Pons (tissue), 1 donor: Measurements from ENCODE around the gene RBM38.

Source experiments
- DNase-seq: peaks from one replicate; pipeline ENCODE4 v3.0.0-alpha.2; 2016; ENCODE audit warnings: low spot score

The RBM38 gene

DNA sequence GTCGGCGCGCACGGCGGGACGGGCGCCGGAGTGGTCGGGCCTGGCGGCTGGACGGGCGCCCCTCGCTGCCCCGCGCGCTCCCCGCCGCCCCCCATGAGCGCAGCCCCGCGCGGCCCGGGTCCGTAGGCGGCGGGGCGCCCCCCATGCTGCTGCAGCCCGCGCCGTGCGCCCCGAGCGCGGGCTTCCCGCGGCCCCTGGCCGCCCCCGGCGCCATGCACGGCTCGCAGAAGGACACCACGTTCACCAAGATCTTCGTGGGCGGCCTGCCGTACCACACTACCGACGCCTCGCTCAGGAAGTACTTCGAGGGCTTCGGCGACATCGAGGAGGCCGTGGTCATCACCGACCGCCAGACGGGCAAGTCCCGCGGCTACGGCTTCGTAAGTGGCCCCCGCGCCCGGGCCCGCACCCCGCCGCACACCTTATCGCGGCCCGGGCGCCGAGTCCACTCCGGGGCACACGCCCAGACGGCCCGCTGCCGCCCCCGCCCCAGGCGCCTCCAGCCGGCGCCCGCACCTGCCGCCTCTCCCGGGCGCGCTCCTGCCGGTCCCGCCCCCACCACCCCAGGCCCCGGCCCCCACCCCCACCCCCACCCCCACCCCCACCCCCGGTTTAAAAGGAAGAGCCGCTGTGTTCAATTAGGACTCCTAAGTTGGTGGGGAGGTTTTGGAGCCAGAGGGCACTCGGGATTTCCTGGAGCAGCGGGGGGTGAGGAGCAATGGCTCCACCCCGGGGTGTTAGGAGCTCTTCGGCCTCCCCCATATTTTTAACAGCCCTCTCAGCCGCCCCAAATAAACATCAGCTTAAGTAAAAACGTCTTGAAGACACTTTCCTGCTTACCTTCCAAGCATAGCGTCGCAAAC lies 474 bp downstream of the RBM38 start:
- DNase-seq: no peak

- DNase-seq: no peak
Measured at GRCh38 chr20:57392512-57393271, 1.5 kb downstream of the RBM38 start.

- no peak for DNase-seq
Measured at GRCh38 chr20:57393321-57394120, 2.3 kb downstream of the RBM38 start.

GRCh38 chr20:57394121-57395082 lies 3.2 kb downstream of the RBM38 start:
- DNase-seq: no peak

DNA sequence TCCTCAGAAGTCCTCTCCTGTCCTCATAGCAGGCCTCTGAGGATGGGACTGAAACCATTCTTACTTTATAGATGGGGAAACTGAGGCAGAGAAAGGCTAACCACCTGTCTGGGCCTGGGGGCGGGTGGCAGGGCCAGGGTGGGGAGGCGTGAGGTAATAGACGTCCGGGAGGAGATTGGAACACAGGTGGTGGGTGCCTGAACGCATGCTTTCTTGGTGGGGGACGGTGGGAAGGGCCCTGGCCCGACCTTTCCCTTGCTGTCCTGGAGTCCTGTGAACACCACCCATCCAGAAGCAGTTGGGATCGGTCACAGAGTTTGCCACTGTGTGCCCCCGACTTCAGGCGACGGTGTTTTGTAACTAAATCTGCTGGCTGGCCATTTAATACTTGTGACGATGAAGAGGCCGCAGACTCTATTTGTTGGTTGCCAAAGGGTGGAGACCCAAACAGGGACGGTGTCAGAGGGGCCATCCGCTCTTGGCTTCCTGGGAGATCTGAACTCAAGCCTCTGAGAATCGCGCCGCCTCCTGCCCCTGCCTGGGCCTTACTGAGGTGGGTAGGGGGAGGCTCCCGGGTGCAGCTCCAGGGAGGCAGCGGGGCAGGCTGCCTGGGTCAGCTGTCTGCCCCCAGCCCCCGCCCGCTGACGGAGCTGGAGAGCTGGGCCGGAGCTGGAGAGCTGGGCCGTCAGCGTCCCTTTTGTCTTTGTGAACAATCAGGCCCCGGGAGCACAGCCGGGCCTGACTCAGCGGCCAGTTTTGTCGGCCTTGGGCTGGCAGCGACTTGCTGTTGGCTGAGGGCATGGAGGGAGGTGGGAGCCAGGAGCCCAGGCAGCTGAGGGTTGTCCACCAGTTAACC lies 4.1 kb downstream of the RBM38 start:
- DNase-seq: peak; percentile 97

DNA sequence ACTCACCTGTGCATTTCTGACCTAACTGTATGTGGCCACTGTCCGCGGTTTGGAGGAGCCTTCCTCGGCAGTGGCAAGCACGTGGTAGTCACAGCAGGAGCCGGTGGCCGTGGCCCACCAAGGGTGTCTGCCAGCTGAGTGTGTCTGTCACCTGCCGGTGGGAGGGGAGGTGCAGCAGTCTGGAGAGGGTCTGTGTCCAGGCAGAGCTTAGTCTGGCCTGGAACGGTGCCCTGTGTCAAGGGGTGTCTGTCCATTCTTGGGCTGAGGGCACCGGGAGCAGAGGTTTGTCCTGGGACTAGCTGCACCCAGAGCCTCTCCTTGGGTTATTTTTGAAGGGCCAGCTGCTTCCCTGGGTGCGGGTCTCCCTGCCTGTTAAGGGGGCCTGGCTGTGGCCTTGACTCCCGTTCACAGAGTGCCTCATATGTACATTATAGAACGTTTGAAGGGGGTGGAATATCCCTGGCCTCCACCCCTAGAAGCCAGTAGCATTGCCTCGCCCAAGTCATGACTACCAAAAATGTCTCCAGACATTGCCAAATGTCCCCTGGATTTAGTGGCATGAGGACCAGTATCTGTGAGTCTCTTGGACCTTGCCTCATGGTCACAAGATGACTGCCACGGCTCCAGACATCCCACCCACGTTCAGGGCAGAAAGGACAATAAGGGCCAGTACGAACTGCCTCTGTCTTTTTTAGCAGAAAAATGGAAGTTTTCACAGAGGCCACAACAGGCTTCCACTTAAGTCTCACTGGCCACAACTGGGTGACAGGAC lies 5.2 kb downstream of the RBM38 start:
- DNase-seq: no peak

DNA sequence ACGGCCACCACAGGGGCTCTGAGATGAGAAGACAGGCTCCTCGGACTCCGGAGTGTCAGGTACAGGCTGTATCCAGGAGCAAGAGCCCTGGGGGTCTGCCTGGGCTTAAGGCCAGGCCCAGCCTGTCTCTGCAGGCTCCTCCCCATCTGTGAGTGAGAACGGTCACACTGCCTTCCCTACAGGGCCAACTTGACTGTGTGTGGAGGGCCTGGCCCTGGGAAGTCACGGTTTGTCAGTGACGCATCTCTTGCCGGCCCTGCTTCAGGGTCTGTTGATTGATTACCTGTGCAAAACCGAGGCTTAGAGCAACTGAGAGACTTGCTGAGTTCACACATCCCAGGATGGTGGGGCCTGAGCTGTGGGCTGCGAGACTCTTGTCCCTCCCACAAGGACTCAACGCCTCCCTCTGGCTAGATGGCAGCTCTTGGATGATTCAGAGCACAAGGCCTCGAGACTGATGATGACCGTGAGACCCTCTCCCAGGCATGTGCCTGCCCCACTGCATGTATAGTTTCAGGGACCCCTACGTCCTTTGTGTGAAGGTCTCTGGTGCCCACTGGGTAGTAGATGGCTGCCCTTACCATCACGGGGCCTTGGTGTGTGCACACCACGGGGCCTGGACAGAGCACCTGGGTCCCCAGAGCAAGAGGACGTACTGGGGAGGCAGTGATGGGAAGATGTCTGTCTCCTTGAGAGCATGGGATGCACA lies 5.9 kb downstream of the RBM38 start:
- DNase-seq: no peak

GRCh38 chr20:57397693-57398108 lies 6.5 kb downstream of the RBM38 start:
- no peak for DNase-seq

- no peak for DNase-seq
Measured at GRCh38 chr20:57398231-57398821, 7.1 kb downstream of the RBM38 start.

- no peak for DNase-seq
Measured at GRCh38 chr20:57398901-57399535, 7.8 kb downstream of the RBM38 start.

GRCh38 chr20:57399587-57400155 lies 8.5 kb downstream of the RBM38 start:
- DNase-seq: no peak

DNA sequence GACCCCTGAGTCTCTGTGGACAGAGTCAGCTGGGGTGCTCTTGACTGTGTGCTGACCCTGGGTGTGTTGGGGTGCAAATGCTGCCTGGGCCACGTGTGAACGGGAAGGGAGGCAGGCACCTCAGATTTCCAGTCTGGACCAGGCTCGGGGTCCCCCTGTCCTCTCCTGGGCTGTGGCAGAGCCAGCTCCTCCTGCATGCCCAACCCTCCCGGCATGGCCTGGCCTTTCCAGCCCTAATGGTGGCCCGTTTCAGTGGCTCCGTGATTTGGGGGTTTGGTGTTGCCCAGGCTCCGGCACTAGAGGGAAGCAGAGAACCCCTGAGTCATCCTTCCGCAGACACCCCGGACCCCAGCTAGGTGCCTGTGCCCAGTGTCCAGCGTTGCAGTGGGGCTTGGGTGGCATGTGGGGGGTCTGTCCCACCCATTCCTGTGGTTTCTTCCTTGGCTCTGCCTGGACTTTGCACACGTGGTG lies 9.1 kb downstream of the RBM38 start:
- DNase-seq: no peak

- no peak for DNase-seq
Measured at GRCh38 chr20:57400821-57401564, 9.8 kb downstream of the RBM38 start.

GRCh38 chr20:57401565-57401918 lies 10.3 kb downstream of the RBM38 start:
- no peak for DNase-seq

- no peak for DNase-seq
Measured at GRCh38 chr20:57402206-57403125, 11.3 kb downstream of the RBM38 start.

DNA sequence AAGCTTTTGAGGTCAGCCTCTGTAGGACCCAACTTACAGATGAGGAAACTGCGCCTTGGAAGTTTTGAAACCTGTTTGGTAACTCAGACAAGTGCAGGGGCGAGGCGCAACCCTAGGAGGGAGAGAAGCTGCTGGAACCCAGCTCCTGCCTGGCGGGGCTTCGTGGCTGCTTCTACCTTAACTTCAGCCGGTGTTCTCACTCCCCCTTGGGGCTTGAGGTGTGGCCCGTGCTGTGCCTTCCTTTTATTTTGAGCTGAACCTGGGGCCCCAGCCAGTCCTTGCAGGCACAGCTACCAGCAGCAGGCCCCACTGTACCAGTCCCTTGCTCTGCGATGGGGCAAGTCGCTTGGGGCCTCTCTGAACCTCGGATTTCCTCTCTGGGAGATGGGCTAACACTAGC lies 12.0 kb downstream of the RBM38 start:
- DNase-seq: no peak
